ENCODE measurements around the gene CACNA2D3. TPM values are rescaled to one million over a fixed set of nuclear protein-coding genes. Genes with fewer than 3 reads are reported as not detected.

CACNA2D3 gene
- total and polyA plus RNA-seq, 2 experiments from 2014 or later = 1.1 to 2.5 TPM

DNA sequence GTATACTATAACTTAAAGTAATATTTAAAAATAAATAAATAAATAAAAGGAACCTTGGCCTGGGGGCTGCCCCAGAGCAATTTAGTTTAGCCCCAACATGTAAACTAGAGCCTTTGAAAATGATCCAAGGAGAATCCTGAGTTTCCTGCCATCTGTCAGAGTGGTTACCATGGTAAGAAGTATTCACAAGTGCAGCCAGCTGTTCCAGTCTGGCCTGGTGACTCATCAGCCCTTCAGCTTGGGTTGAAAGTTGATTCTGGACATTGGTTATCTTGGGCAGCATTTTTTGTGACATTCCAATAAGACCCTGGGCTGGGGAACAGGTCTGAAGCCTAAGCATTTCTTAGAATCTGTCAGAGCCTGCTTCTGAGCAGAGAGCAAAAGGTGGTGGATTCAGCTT, 878.2 kb downstream of the CACNA2D3 start:
- H4K20me1 ChIP-seq (ENCODE audit: insufficient read depth, poor library complexity, severe bottlenecking) = no peaks in the 10 kb centered on the region
- TF ChIP-seq EZH2 (IDR thresholded peaks at IDR 0.05; ENCODE audit: borderline replicate concordance) = no peak
- TF ChIP-seq EZH2phosphoT487 (IDR thresholded peaks at IDR 0.05; ENCODE audit: low read depth, severe bottlenecking, unreplicated experiment) = no peak
- TF ChIP-seq, protein P1, sequence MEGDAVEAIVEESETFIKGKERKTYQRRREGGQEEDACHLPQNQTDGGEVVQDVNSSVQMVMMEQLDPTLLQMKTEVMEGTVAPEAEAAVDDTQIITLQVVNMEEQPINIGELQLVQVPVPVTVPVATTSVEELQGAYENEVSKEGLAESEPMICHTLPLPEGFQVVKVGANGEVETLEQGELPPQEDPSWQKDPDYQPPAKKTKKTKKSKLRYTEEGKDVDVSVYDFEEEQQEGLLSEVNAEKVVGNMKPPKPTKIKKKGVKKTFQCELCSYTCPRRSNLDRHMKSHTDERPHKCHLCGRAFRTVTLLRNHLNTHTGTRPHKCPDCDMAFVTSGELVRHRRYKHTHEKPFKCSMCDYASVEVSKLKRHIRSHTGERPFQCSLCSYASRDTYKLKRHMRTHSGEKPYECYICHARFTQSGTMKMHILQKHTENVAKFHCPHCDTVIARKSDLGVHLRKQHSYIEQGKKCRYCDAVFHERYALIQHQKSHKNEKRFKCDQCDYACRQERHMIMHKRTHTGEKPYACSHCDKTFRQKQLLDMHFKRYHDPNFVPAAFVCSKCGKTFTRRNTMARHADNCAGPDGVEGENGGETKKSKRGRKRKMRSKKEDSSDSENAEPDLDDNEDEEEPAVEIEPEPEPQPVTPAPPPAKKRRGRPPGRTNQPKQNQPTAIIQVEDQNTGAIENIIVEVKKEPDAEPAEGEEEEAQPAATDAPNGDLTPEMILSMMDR (IDR thresholded peaks at IDR 0.05; ENCODE audit: poor library complexity) = no peak
- DNase-seq (ENCODE audit: low spot score) = peak; percentile 77
- no peak overlapping the region for H2AFZ ChIP-seq
- H3K4me3 ChIP-seq = no peak overlapping the region
- no peaks in the 10 kb centered on the region for H3K36me3 ChIP-seq (replicated peaks; ENCODE audit: insufficient read depth, low read depth)
- no peaks in the 10 kb centered on the region for H3K9me3 ChIP-seq (ENCODE audit: low read depth)
- H3K27me3 ChIP-seq = no peaks in the 10 kb centered on the region
- peak overlapping the region; percentile 65 for H3K27ac ChIP-seq
- H3K4me2 ChIP-seq = no peak overlapping the region
- no peaks in the 10 kb centered on the region for H3K79me2 ChIP-seq
- H3K4me1 ChIP-seq (ENCODE audit: insufficient read depth) = peaks cover 20% of the 10 kb centered on the region
- H3K9me2 ChIP-seq (replicated peaks; ENCODE audit: insufficient read depth) = no peaks in the 10 kb centered on the region

DNA sequence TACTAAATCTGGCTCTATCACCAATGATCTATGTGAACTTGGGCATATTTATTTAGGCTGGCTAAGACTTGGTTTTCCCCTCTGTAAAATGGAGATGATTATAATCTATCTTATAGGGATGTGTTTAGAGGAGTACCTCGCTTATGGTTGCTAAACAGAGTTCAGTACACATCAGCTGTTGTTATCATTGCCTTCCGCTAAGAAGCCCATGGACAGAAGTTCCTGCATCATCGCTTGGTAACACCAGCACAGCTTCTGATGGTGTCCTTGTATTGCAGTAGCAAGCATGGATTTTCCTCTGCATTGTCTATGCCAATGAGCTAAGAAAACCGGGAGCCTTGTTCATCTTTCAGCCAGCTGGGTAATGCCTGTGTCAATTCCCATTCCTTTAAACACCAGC, 878.6 kb downstream of the CACNA2D3 start:
- no peaks in the 10 kb centered on the region for H3K9me2 ChIP-seq (replicated peaks; ENCODE audit: insufficient read depth)
- peak overlapping the region; percentile 36 for H3K27ac ChIP-seq
- TF ChIP-seq EZH2 (IDR thresholded peaks at IDR 0.05; ENCODE audit: borderline replicate concordance) (no peak), EZH2phosphoT487 (IDR thresholded peaks at IDR 0.05; ENCODE audit: low read depth, severe bottlenecking, unreplicated experiment) (no peak)
- TF ChIP-seq, protein P1 (IDR thresholded peaks at IDR 0.05; ENCODE audit: poor library complexity) = no peak
- H3K4me1 ChIP-seq (ENCODE audit: insufficient read depth) = peaks cover 20% of the 10 kb centered on the region
- no peak overlapping the region for H3K4me2 ChIP-seq
- no peak for DNase-seq (ENCODE audit: low spot score)
- no peak overlapping the region for H2AFZ ChIP-seq
- no peaks in the 10 kb centered on the region for H4K20me1 ChIP-seq (ENCODE audit: insufficient read depth, poor library complexity, severe bottlenecking)
- no peaks in the 10 kb centered on the region for H3K79me2 ChIP-seq
- WGBS (ENCODE audit: low lambda C conversion rate, missing lambda C conversion rate) = 86% methylated on average over 4 of the region's 4 CpGs
- H3K27me3 ChIP-seq = no peaks in the 10 kb centered on the region
- no peaks in the 10 kb centered on the region for H3K9me3 ChIP-seq (ENCODE audit: low read depth)
- no peak overlapping the region for H3K4me3 ChIP-seq
- H3K36me3 ChIP-seq (replicated peaks; ENCODE audit: insufficient read depth, low read depth) = no peaks in the 10 kb centered on the region

DNA sequence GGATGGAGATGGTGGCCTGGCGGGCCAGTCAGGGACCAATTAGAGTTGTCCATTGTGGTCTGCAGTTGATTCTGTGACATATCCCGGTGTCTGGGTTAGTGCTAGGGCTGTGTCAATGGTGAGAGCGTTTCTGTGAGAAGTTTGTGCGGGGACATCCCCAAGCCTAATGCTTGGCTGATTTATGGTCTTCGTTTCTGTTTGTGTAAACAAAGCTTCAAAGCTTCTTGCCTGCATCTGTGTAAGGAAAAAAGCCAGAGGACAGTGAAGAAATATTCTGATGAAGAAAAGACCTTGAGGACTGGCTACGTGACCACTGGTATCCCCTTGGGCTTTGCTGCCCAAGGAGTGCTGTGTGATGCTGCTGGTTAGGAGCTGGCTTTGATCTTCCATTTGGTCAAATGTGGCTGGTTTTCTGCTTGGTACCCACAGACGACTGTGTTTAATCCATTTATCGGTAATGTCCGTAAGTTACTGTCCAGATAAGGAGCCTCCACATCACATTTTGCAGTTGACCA, 880.1 kb downstream of the CACNA2D3 start:
- WGBS (ENCODE audit: low lambda C conversion rate, missing lambda C conversion rate) = 47% methylated on average over 9 of the region's 9 CpGs

More for the DNA sequence above, 880.1 kb downstream of the CACNA2D3 start:
- no peaks in the 10 kb centered on the region for H4K20me1 ChIP-seq (ENCODE audit: insufficient read depth, poor library complexity, severe bottlenecking)
- TF ChIP-seq EZH2phosphoT487 (IDR thresholded peaks at IDR 0.05; ENCODE audit: low read depth, severe bottlenecking, unreplicated experiment) (no peak), EZH2 (IDR thresholded peaks at IDR 0.05; ENCODE audit: borderline replicate concordance) (no peak)
- TF ChIP-seq, protein P1 (IDR thresholded peaks at IDR 0.05; ENCODE audit: poor library complexity) = no peak
- peaks cover 20% of the 10 kb centered on the region for H3K4me1 ChIP-seq (ENCODE audit: insufficient read depth)
- H2AFZ ChIP-seq = no peak overlapping the region
- H3K4me2 ChIP-seq = no peak overlapping the region
- H3K9me3 ChIP-seq (ENCODE audit: low read depth) = no peaks in the 10 kb centered on the region
- DNase-seq (ENCODE audit: low spot score) = no peak
- no peaks in the 10 kb centered on the region for H3K27me3 ChIP-seq
- no peaks in the 10 kb centered on the region for H3K79me2 ChIP-seq
- no peaks in the 10 kb centered on the region for H3K9me2 ChIP-seq (replicated peaks; ENCODE audit: insufficient read depth)
- H3K27ac ChIP-seq = no peak overlapping the region
- H3K4me3 ChIP-seq = no peak overlapping the region
- no peaks in the 10 kb centered on the region for H3K36me3 ChIP-seq (replicated peaks; ENCODE audit: insufficient read depth, low read depth)

All from hepatocyte (in vitro differentiated cells).